Ovary (tissue), 9 donors: Measurements from ENCODE around the gene CRYGN. TPM values are rescaled to one million over a fixed set of nuclear protein-coding genes. Genes with fewer than 3 reads are reported as not detected.

ENCODE experiments used
- DNase-seq, 5 donors: peaks; one replicate each; pipeline ENCODE4 v3.0.0-alpha.2; 2019 to 2020
- H3K27ac ChIP-seq, 2 donors: fragments of 200-600 bp; one replicate each; pipeline versions ENCODE4 v1.5.1 to v1.8.0; 2019 to 2022
- H3K27me3 ChIP-seq: fragments of 200-600 bp; one replicate; pipeline ENCODE4 v1.8.0; 2022
- H3K36me3 ChIP-seq: fragments of 200-600 bp; sonication (generic); one replicate; pipeline ENCODE4 v1.5.1; 2019
- H3K4me1 ChIP-seq: one replicate; pipeline ENCODE4 v1.8.1; 2013; ENCODE audit warnings: mild to moderate bottlenecking, moderate library complexity; ENCODE audit not compliant: insufficient read depth
- H3K4me3 ChIP-seq: fragments of 200-600 bp; sonication (generic); one replicate; pipeline ENCODE4 v1.5.1; 2017
- H3K9me3 ChIP-seq, 2 donors: fragments of 200-600 bp in 1 of 2; sonication (generic) in 1 of 2; one replicate each; pipeline versions ENCODE4 v1.5.1 to v1.8.1; 2013 to 2019; ENCODE audit warnings: mild to moderate bottlenecking in 1 of 2, moderate library complexity in 1 of 2
- CTCF ChIP-seq, 3 donors: fragments of 450-650 bp in 2 of 3; fragments of 200-600 bp in 1 of 3; IDR thresholded peaks; one replicate each; pipeline versions ENCODE4 v1.5.1 to v1.8.0; 2016 to 2022; ENCODE audit warnings: antibody characterized with exemption in 3 of 3, mild to moderate bottlenecking in 1 of 3
- EP300 ChIP-seq: sonication (generic); formaldehyde crosslinking; IDR thresholded peaks from one replicate; pipeline ENCODE4 v1.6.1; 2017; ENCODE audit warnings: antibody characterized with exemption
- POLR2A ChIP-seq: fragments of 450-650 bp; IDR thresholded peaks from one replicate; pipeline ENCODE4 v1.6.1; 2017; ENCODE audit warnings: antibody characterized with exemption, mild to moderate bottlenecking, moderate library complexity
- WGBS, 3 donors: extraction: QIAGEN DNeasy Blood & Tissue Kit in 1 of 3; methylation state at CpG; one replicate each; pipeline versions ENCODE4 v1.1.5 to v1.1.7; 2013 to 2017; 5-methylcytosine and 5-hydroxymethylcytosine counted together
- intact Hi-C, 4 donors: fragments of 100-400 bp; cut with DNase I; formaldehyde crosslinking; loops; one replicate each; pipeline versions ENCODE4 v1.11.0 to v1.15.1; 2022 to 2023
- polyA plus RNA-seq, 2 donors: library from polyadenylated mRNA; stranded (reverse); fragments of 200-250 nt in 1 of 2; fragments of 350-450 nt in 1 of 2; fragmentation: Illumina TruSeq in 1 of 2; extraction: RNeasy Lipid Tissue Mini Kit (QIAGEN cat#74804) in 1 of 2; gene quantifications; one replicate each; pipeline ENCODE4 v1.2.3, GENCODE V29; 2013 to 2014
- total RNA-seq, 7 donors: library from RNA; depleted of rRNA in 2 of 7; stranded (reverse); fragments of >200 nt in 2 of 7; fragmentation: NEBNext Ultra II Directional in 3 of 7; extraction: Animal tissue kit (Norgen Biotek cat#: 25700) in 3 of 7; gene quantifications; one replicate each; pipeline versions ENCODE4 v1.1.0 to v1.2.4, GENCODE V29; 2016 to 2023
- donor health status: DM: no; HTN: no; CAD: no; lungs with moderate emphysema.
- donor health status: DM: no; HTN: no; CAD: no.
- donor health status: Bipolar disorder and iron deficiency.
- donor health status: DM: yes; HTN: yes; CAD: no.
- donor health status: DM: no; HTN: no; CAD: no.
- donor health status: DM: yes; HTN: yes; CAD: no.

Gene CRYGN
- total and polyA plus RNA-seq, 9 donors = 0.24 to 2.3 (median 0.67) TPM; not detected in 2

GRCh38 chr7:151457534-151457933 lies 17.6 kb upstream of the CRYGN start:
- no peaks in the 10 kb centered on the region for H3K9me3 ChIP-seq
- no peak overlapping the region for H3K27ac ChIP-seq
- no peaks in the 10 kb centered on the region for H3K27me3 ChIP-seq
- H3K36me3 ChIP-seq = no peaks in the 10 kb centered on the region
- intact Hi-C loops = loop anchor here in 2 of 4 donors (5.0 kb wide), 2 partner anchors 175 to 300 kb away; no protein-coding TSS in a partner anchor
- peaks cover 13% of the 10 kb centered on the region for H3K4me1 ChIP-seq
- 96 to 97% (median 96%) methylated on average over 6 of the region's 6 CpGs for WGBS, 3 donors
- H3K4me3 ChIP-seq = no peak overlapping the region
- no peak for TF ChIP-seq CTCF (IDR thresholded peaks at IDR 0.05)
- no peak for TF ChIP-seq EP300
- no peak for TF ChIP-seq POLR2A
- DNase-seq = no peak

GRCh38 chr7:151456782-151457181 lies 16.8 kb upstream of the CRYGN start:
- Histone ChIP-seq H3K9me3 (no peaks in the 10 kb centered on the region), H3K27me3 (no peaks in the 10 kb centered on the region), H3K27ac (no peak overlapping the region), H3K4me3 (no peak overlapping the region), H3K4me1 (peaks cover 13% of the 10 kb centered on the region), H3K36me3 (no peaks in the 10 kb centered on the region)
- peak in 1 of 5 donors; percentile 12 for DNase-seq
- WGBS, 3 donors = 90 to 91% (median 90%) methylated on average over 4 of the region's 4 CpGs
- no peak for TF ChIP-seq POLR2A
- TF ChIP-seq EP300 = no peak
- no peak for TF ChIP-seq CTCF (IDR thresholded peaks at IDR 0.05)
- intact Hi-C loops = loop anchor here in 2 of 4 donors (5.0 kb wide), 2 partner anchors 176 to 301 kb away; no protein-coding TSS in a partner anchor

GRCh38 chr7:151456276-151456675 lies 16.3 kb upstream of the CRYGN start:
- no peak overlapping the region for H3K4me3 ChIP-seq
- TF ChIP-seq CTCF (IDR thresholded peaks at IDR 0.05) = no peak
- TF ChIP-seq EP300 = no peak
- no peak for TF ChIP-seq POLR2A
- no peak overlapping the region for H3K27ac ChIP-seq
- H3K36me3 ChIP-seq = no peaks in the 10 kb centered on the region
- 90 to 100% (median 96%) methylated on average over 5 of the region's 5 CpGs for WGBS, 3 donors
- H3K9me3 ChIP-seq = no peaks in the 10 kb centered on the region
- intact Hi-C loops = loop anchor here in 2 of 4 donors (5.0 kb wide), 2 partner anchors 176 to 301 kb away; no protein-coding TSS in a partner anchor
- peak in 1 of 5 donors; percentile 13 for DNase-seq
- peaks cover 11% of the 10 kb centered on the region for H3K4me1 ChIP-seq
- H3K27me3 ChIP-seq = no peaks in the 10 kb centered on the region

GRCh38 chr7:151455690-151456089 lies 15.7 kb upstream of the CRYGN start:
- TF ChIP-seq CTCF (IDR thresholded peaks at IDR 0.05) (no peak), EP300 (no peak), POLR2A (no peak)
- Histone ChIP-seq H3K27me3 (no peaks in the 10 kb centered on the region), H3K4me3 (no peak overlapping the region), H3K9me3 (no peaks in the 10 kb centered on the region), H3K4me1 (peaks cover 6% of the 10 kb centered on the region), H3K27ac (no peak overlapping the region), H3K36me3 (no peaks in the 10 kb centered on the region)
- no peak for DNase-seq
- 82 to 86% (median 84%) methylated on average over 4 of the region's 4 CpGs for WGBS, 3 donors
- intact Hi-C loops = loop anchor here in 2 of 4 donors (5.0 kb wide), 2 partner anchors 177 to 302 kb away; no protein-coding TSS in a partner anchor
